ENCODE measurements around the gene GOLM1.

DNA sequence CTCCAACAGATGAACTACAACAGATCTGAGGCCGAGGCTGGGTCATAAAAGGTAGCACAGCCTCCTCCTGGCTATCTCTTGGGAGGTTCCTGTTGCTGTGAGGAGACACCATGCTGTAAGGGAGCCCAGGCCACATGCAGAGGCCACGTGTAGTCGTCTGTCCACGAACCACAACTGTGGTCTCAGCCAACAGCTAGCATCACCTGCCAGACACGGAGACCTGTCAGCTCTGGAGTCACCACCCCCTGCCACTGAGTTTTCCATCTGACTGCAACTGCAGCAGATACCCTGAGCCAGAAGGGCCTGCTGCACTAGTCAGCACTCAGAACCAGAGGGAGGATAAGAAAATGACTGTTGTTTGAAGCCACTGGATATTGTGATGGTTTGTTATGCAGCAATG, 12.7 kb upstream of the GOLM1 start:
- TF ChIP-seq ZC3H10 (CRISPR knock-in tag; IDR thresholded peaks at IDR 0.05) (no peak), POU6F1 (CRISPR knock-in tag; IDR thresholded peaks at IDR 0.05; ENCODE audit: borderline replicate concordance, low read depth) (no peak), ESRRG (CRISPR knock-in tag; IDR thresholded peaks at IDR 0.05) (no peak), GLIS3 (CRISPR knock-in tag; IDR thresholded peaks at IDR 0.05) (no peak), CREB5 (CRISPR knock-in tag; IDR thresholded peaks at IDR 0.05; ENCODE audit: low read depth) (no peak), ZFP3 (CRISPR knock-in tag; IDR thresholded peaks at IDR 0.05) (no peak), ARNTL (CRISPR knock-in tag; IDR thresholded peaks at IDR 0.05; ENCODE audit: borderline replicate concordance, low read depth) (no peak), ZFP30 (CRISPR knock-in tag; IDR thresholded peaks at IDR 0.05) (no peak), CSDC2 (CRISPR knock-in tag; IDR thresholded peaks at IDR 0.05) (no peak), RARB (CRISPR knock-in tag; IDR thresholded peaks at IDR 0.05) (no peak)
- TF ChIP-seq, protein P1, sequence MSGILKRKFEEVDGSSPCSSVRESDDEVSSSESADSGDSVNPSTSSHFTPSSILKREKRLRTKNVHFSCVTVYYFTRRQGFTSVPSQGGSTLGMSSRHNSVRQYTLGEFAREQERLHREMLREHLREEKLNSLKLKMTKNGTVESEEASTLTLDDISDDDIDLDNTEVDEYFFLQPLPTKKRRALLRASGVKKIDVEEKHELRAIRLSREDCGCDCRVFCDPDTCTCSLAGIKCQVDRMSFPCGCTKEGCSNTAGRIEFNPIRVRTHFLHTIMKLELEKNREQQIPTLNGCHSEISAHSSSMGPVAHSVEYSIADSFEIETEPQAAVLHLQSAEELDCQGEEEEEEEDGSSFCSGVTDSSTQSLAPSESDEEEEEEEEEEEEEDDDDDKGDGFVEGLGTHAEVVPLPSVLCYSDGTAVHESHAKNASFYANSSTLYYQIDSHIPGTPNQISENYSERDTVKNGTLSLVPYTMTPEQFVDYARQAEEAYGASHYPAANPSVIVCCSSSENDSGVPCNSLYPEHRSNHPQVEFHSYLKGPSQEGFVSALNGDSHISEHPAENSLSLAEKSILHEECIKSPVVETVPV (CRISPR knock-in tag; IDR thresholded peaks at IDR 0.05) = no peak

Data from SK-N-SH treated with all-trans-retinoic acid at 6 μM for 48 hours (cell line).